GM08714 (cell line): ENCODE data around the gene RSRC1.

Experiments used
- H3K4me3 ChIP-seq: fragments of 200-500 bp; sonication (Bioruptor generic); 2 replicates; pipeline ENCODE4 v1.5.1; 2014; ENCODE audit warnings: mild to moderate bottlenecking, low read length, inconsistent platforms
- ZNF274 ChIP-seq: IDR thresholded peaks from 2 replicates; pipeline ENCODE4 v1.6.1; 2012; ENCODE audit warnings: mild to moderate bottlenecking, low read depth, low read length

The RSRC1 gene

GRCh38 chr3:158128755-158129154 is 18.9 kb downstream of the RSRC1 start:
- no peak overlapping the region for H3K4me3 ChIP-seq
- TF ChIP-seq ZNF274: no peak

GRCh38 chr3:158134363-158134762 is 24.5 kb downstream of the RSRC1 start:
- no peak overlapping the region for H3K4me3 ChIP-seq
- TF ChIP-seq ZNF274: no peak

- TF ChIP-seq ZNF274: no peak
- H3K4me3 ChIP-seq: no peak overlapping the region
Measured at GRCh38 chr3:158140396-158140795, 30.5 kb downstream of the RSRC1 start.

- no peak overlapping the region for H3K4me3 ChIP-seq
- no peak for TF ChIP-seq ZNF274
Measured at GRCh38 chr3:158148218-158148617, 38.3 kb downstream of the RSRC1 start.

GRCh38 chr3:158152186-158152585 is 42.3 kb downstream of the RSRC1 start:
- no peak for TF ChIP-seq ZNF274
- no peak overlapping the region for H3K4me3 ChIP-seq

GRCh38 chr3:158158969-158159368 is 49.1 kb downstream of the RSRC1 start:
- no peak overlapping the region for H3K4me3 ChIP-seq
- TF ChIP-seq ZNF274: no peak

- TF ChIP-seq ZNF274: no peak
- H3K4me3 ChIP-seq: no peak overlapping the region
Measured at GRCh38 chr3:158159714-158160113, 49.8 kb downstream of the RSRC1 start.

- H3K4me3 ChIP-seq: no peak overlapping the region
- TF ChIP-seq ZNF274: no peak
Measured at GRCh38 chr3:158160958-158161357, 51.1 kb downstream of the RSRC1 start.

- TF ChIP-seq ZNF274: no peak
- no peak overlapping the region for H3K4me3 ChIP-seq
Measured at GRCh38 chr3:158165141-158165655, 55.3 kb downstream of the RSRC1 start.

GRCh38 chr3:158165730-158166129 is 55.8 kb downstream of the RSRC1 start:
- no peak for TF ChIP-seq ZNF274

GRCh38 chr3:158166223-158166622 is 56.3 kb downstream of the RSRC1 start:
- no peak for TF ChIP-seq ZNF274
- H3K4me3 ChIP-seq: no peak overlapping the region

More at GRCh38 chr3:158165730-158166129, 55.8 kb downstream of the RSRC1 start:
- H3K4me3 ChIP-seq: no peak overlapping the region

- no peak for TF ChIP-seq ZNF274
- no peak overlapping the region for H3K4me3 ChIP-seq
Measured at GRCh38 chr3:158167737-158168557, 58.1 kb downstream of the RSRC1 start.

GRCh38 chr3:158169091-158169491 is 59.2 kb downstream of the RSRC1 start:
- no peak overlapping the region for H3K4me3 ChIP-seq
- no peak for TF ChIP-seq ZNF274

GRCh38 chr3:158181096-158181495 is 71.2 kb downstream of the RSRC1 start:
- TF ChIP-seq ZNF274: no peak
- no peak overlapping the region for H3K4me3 ChIP-seq

- no peak for TF ChIP-seq ZNF274
- no peak overlapping the region for H3K4me3 ChIP-seq
Measured at GRCh38 chr3:158185711-158186110, 75.8 kb downstream of the RSRC1 start.

- TF ChIP-seq ZNF274: no peak
- H3K4me3 ChIP-seq: no peak overlapping the region
Measured at GRCh38 chr3:158200955-158201354, 91.1 kb downstream of the RSRC1 start.

- H3K4me3 ChIP-seq: no peak overlapping the region
- no peak for TF ChIP-seq ZNF274
Measured at GRCh38 chr3:158205324-158205723, 95.4 kb downstream of the RSRC1 start.
